KOPT-K1 (cell line): ENCODE results near the gene CCL22.

ENCODE experiments used
- H3K27ac ChIP-seq: fragments of 200-600 bp; sonication (generic); 2 replicates; pipeline ENCODE4 v1.5.1; 2016; ENCODE audit warnings: antibody characterized with exemption, mild to moderate bottlenecking, low read depth, low read length; ENCODE audit not compliant: poor library complexity, severe bottlenecking
- H3K36me3 ChIP-seq: fragments of 200-600 bp; sonication (generic); 2 replicates; pipeline ENCODE4 v1.5.1; 2017; ENCODE audit warnings: antibody characterized with exemption, mild to moderate bottlenecking, low read length, moderate library complexity; ENCODE audit not compliant: insufficient read depth
- H3K9me3 ChIP-seq: fragments of 200-600 bp; sonication (generic); 2 replicates; pipeline ENCODE4 v1.5.1; 2017; ENCODE audit warnings: antibody characterized with exemption, low read length, mild to moderate bottlenecking; ENCODE audit not compliant: insufficient read depth, poor library complexity, severe bottlenecking

The CCL22 gene

GRCh38 chr16:57358527-57359095 lies at the start of gene CCL22:
CCL22 (plus strand) TSS chr16:57358783; CDS start chr16:57358817, 34 bp downstream.
- H3K27ac ChIP-seq = no peak within 1 kb of the TSS
- no peaks in the 10 kb centered on the region for H3K9me3 ChIP-seq
- H3K36me3 ChIP-seq = no peaks in the 10 kb centered on the region

GRCh38 chr16:57310801-57311200 lies 47.8 kb upstream of the CCL22 start:
- Histone ChIP-seq H3K9me3 (no peaks in the 10 kb centered on the region), H3K36me3 (no peaks in the 10 kb centered on the region), H3K27ac (no peak overlapping the region)

- Histone ChIP-seq H3K9me3 (no peaks in the 10 kb centered on the region), H3K27ac (no peak overlapping the region), H3K36me3 (no peaks in the 10 kb centered on the region)
Measured at GRCh38 chr16:57313509-57313908, 45.1 kb upstream of the CCL22 start.

- Histone ChIP-seq H3K9me3 (no peaks in the 10 kb centered on the region), H3K36me3 (no peaks in the 10 kb centered on the region)
Measured at GRCh38 chr16:57314161-57314785, 44.3 kb upstream of the CCL22 start.

GRCh38 chr16:57315416-57315815 lies 43.2 kb upstream of the CCL22 start:
- Histone ChIP-seq H3K9me3 (no peaks in the 10 kb centered on the region), H3K36me3 (no peaks in the 10 kb centered on the region), H3K27ac (no peak overlapping the region)

More at GRCh38 chr16:57314161-57314785, 44.3 kb upstream of the CCL22 start:
- no peak overlapping the region for H3K27ac ChIP-seq

- Histone ChIP-seq H3K9me3 (no peaks in the 10 kb centered on the region), H3K36me3 (no peaks in the 10 kb centered on the region), H3K27ac (no peak overlapping the region)
Measured at GRCh38 chr16:57316390-57317017, 42.1 kb upstream of the CCL22 start.

- Histone ChIP-seq H3K9me3 (no peaks in the 10 kb centered on the region), H3K27ac (no peak overlapping the region), H3K36me3 (no peaks in the 10 kb centered on the region)
Measured at GRCh38 chr16:57318240-57318970, 40.2 kb upstream of the CCL22 start.

- no peak overlapping the region for H3K27ac ChIP-seq
- H3K9me3 ChIP-seq = no peaks in the 10 kb centered on the region
- H3K36me3 ChIP-seq = no peaks in the 10 kb centered on the region
Measured at GRCh38 chr16:57319646-57320045, 38.9 kb upstream of the CCL22 start.

- Histone ChIP-seq H3K27ac (no peak overlapping the region), H3K9me3 (peaks cover 6% of the 10 kb centered on the region), H3K36me3 (no peaks in the 10 kb centered on the region)
Measured at GRCh38 chr16:57324749-57325148, 33.8 kb upstream of the CCL22 start.

- H3K27ac ChIP-seq = no peak overlapping the region
- H3K36me3 ChIP-seq = no peaks in the 10 kb centered on the region
- peaks cover 6% of the 10 kb centered on the region for H3K9me3 ChIP-seq
Measured at GRCh38 chr16:57325458-57325857, 33.1 kb upstream of the CCL22 start.

- Histone ChIP-seq H3K36me3 (no peaks in the 10 kb centered on the region), H3K9me3 (peaks cover 12% of the 10 kb centered on the region), H3K27ac (no peak overlapping the region)
Measured at GRCh38 chr16:57329718-57330327, 28.8 kb upstream of the CCL22 start.

- Histone ChIP-seq H3K27ac (no peak overlapping the region), H3K36me3 (no peaks in the 10 kb centered on the region), H3K9me3 (peaks cover 9% of the 10 kb centered on the region)
Measured at GRCh38 chr16:57331355-57331754, 27.2 kb upstream of the CCL22 start.

- Histone ChIP-seq H3K9me3 (peaks cover 11% of the 10 kb centered on the region), H3K36me3 (no peaks in the 10 kb centered on the region), H3K27ac (no peak overlapping the region)
Measured at GRCh38 chr16:57333402-57333801, 25.2 kb upstream of the CCL22 start.

GRCh38 chr16:57335366-57335765 lies 23.2 kb upstream of the CCL22 start:
- no peaks in the 10 kb centered on the region for H3K36me3 ChIP-seq
- H3K9me3 ChIP-seq = peaks cover 11% of the 10 kb centered on the region
- H3K27ac ChIP-seq = no peak overlapping the region

- no peaks in the 10 kb centered on the region for H3K36me3 ChIP-seq
- H3K9me3 ChIP-seq = peaks cover 5% of the 10 kb centered on the region
- no peak overlapping the region for H3K27ac ChIP-seq
Measured at GRCh38 chr16:57341062-57341440, 17.5 kb upstream of the CCL22 start.
